ENCODE results near the gene UTP14C. TPM values are rescaled to one million over a fixed set of nuclear protein-coding genes. Genes with fewer than 3 reads are reported as not detected.

Gene UTP14C
- total RNA-seq, 1 experiment from 2014 or later, result 16.7 TPM

- Histone ChIP-seq H3K4me1 (replicated peaks) (no peaks in the 10 kb centered on the region), H3K27ac (no peak overlapping the region), H3K27me3 (replicated peaks) (peaks cover 5% of the 10 kb centered on the region; the same call in 1 of the 2 replicates), H3K9me3 (replicated peaks) (no peaks in the 10 kb centered on the region), H3K36me3 (no peaks in the 10 kb centered on the region), H3K4me3 (no peak overlapping the region)
- no peak for DNase-seq (ENCODE audit: low read depth in 1 of 2, low spot score in 2 of 2)
Measured at GRCh38 chr13:51997186-51997585, 27.3 kb upstream of the UTP14C start.

- peaks cover 5% of the 10 kb centered on the region; the same call in 1 of the 2 replicates for H3K27me3 ChIP-seq (replicated peaks)
- DNase-seq (ENCODE audit: low read depth in 1 of 2, low spot score in 2 of 2), result no peak
- H3K4me3 ChIP-seq, result no peak overlapping the region
- H3K27ac ChIP-seq, result no peak overlapping the region
- H3K9me3 ChIP-seq (replicated peaks), result no peaks in the 10 kb centered on the region
- H3K4me1 ChIP-seq (replicated peaks), result no peaks in the 10 kb centered on the region
- H3K36me3 ChIP-seq, result no peaks in the 10 kb centered on the region
Measured at GRCh38 chr13:51997641-51998330, 26.7 kb upstream of the UTP14C start.

GRCh38 chr13:51998723-51999509 is 25.6 kb upstream of the UTP14C start:
- no peak overlapping the region for H3K4me3 ChIP-seq
- no peak overlapping the region for H3K27ac ChIP-seq
- H3K27me3 ChIP-seq (replicated peaks), result peaks cover 5% of the 10 kb centered on the region; the same call in 1 of the 2 replicates
- H3K36me3 ChIP-seq, result no peaks in the 10 kb centered on the region
- H3K9me3 ChIP-seq (replicated peaks), result no peaks in the 10 kb centered on the region
- no peaks in the 10 kb centered on the region for H3K4me1 ChIP-seq (replicated peaks)
- no peak for DNase-seq (ENCODE audit: low read depth in 1 of 2, low spot score in 2 of 2)

DNA sequence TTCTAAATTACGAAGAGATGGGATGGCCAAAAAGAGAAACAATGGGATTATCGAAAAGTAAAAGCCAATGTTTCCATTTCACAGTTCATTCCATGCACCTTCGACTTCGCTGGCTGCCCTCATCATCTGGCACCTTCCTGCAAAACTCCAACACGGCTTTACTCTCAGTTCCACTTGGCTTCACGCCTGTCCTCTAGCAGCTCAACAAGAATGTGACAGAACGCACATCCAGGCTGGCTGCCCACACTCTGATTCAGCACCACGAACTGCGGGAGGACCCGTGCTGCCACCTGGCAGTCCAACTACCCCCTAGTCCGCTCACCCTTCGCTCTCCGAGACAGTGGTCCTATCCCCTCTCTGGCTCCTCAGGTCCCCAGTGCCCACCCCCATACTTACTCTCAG is 25.0 kb upstream of the UTP14C start:
- H3K4me3 ChIP-seq, result no peak overlapping the region
- H3K36me3 ChIP-seq, result no peaks in the 10 kb centered on the region
- no peak for DNase-seq (ENCODE audit: low read depth in 1 of 2, low spot score in 2 of 2)
- H3K27me3 ChIP-seq (replicated peaks), result peaks cover 5% of the 10 kb centered on the region; the same call in 1 of the 2 replicates
- H3K9me3 ChIP-seq (replicated peaks), result no peaks in the 10 kb centered on the region
- no peak overlapping the region for H3K27ac ChIP-seq
- H3K4me1 ChIP-seq (replicated peaks), result no peaks in the 10 kb centered on the region

DNA sequence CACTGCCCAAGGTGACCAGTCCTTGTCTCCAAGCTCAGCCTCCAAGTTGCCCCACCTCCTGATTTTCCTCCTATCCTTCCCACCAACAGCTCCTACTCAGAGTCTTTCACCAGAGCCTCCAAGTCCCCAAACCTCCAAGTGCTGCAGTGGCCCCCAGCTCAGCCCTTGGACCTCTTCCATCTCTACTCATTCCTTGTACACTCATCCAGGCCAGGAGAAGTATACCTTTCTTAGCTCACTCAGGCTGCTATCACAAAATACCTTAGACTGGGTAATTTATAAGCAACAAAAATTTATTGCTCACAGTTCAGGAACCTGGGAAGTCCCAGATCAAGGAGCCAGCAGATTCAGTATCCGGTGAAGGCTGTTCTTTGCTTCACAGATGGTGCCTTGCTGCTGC is 24.6 kb upstream of the UTP14C start:
- Histone ChIP-seq H3K27ac (no peak overlapping the region), H3K4me3 (no peak overlapping the region), H3K4me1 (replicated peaks) (no peaks in the 10 kb centered on the region), H3K36me3 (no peaks in the 10 kb centered on the region), H3K9me3 (replicated peaks) (no peaks in the 10 kb centered on the region), H3K27me3 (replicated peaks) (0 out of 2 replicates have a peak, but pooled peaks cover 5% of the 10 kb centered on the region)
- DNase-seq (ENCODE audit: low read depth in 1 of 2, low spot score in 2 of 2), result no peak

GRCh38 chr13:52001120-52001731 is 23.3 kb upstream of the UTP14C start:
- no peak overlapping the region for H3K4me3 ChIP-seq
- DNase-seq (ENCODE audit: low read depth in 1 of 2, low spot score in 2 of 2), result peak in 1 of 2 experiments; percentile 21
- H3K27me3 ChIP-seq (replicated peaks), result 0 out of 2 replicates have a peak, but pooled peaks cover 5% of the 10 kb centered on the region
- H3K27ac ChIP-seq, result no peak overlapping the region
- no peaks in the 10 kb centered on the region for H3K4me1 ChIP-seq (replicated peaks)
- no peaks in the 10 kb centered on the region for H3K9me3 ChIP-seq (replicated peaks)
- no peaks in the 10 kb centered on the region for H3K36me3 ChIP-seq

- Histone ChIP-seq H3K4me1 (replicated peaks) (no peaks in the 10 kb centered on the region), H3K27me3 (replicated peaks) (0 out of 2 replicates have a peak, but pooled peaks cover 5% of the 10 kb centered on the region), H3K9me3 (replicated peaks) (no peaks in the 10 kb centered on the region), H3K4me3 (no peak overlapping the region), H3K27ac (no peak overlapping the region), H3K36me3 (no peaks in the 10 kb centered on the region)
- no peak for DNase-seq (ENCODE audit: low read depth in 1 of 2, low spot score in 2 of 2)
Measured at GRCh38 chr13:52002361-52002760, 22.1 kb upstream of the UTP14C start.

DNA sequence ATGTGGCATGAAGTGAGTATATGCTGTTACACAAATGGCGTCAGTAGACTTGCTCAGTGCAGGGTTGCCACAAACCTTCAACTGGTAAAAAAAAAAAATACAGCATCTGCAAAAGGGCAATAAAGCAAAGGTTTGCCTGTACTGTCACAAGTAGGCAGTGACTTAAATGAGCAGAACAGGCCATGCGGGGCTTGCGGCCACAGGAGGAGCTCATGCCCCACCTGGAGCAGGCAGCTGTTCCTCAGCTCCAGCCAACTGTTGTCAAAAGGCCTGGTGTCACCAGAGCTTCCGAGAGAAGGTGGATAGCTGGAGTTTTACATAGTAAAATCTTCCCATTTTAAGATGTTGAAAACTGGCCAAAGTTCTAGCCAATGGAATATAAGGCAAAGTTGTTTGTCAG is 20.9 kb upstream of the UTP14C start:
- H3K4me1 ChIP-seq (replicated peaks), result no peaks in the 10 kb centered on the region
- H3K27me3 ChIP-seq (replicated peaks), result 0 out of 2 replicates have a peak, but pooled peaks cover 5% of the 10 kb centered on the region
- no peaks in the 10 kb centered on the region for H3K9me3 ChIP-seq (replicated peaks)
- no peaks in the 10 kb centered on the region for H3K36me3 ChIP-seq
- DNase-seq (ENCODE audit: low read depth in 1 of 2, low spot score in 2 of 2), result no peak
- no peak overlapping the region for H3K27ac ChIP-seq
- no peak overlapping the region for H3K4me3 ChIP-seq

DNA sequence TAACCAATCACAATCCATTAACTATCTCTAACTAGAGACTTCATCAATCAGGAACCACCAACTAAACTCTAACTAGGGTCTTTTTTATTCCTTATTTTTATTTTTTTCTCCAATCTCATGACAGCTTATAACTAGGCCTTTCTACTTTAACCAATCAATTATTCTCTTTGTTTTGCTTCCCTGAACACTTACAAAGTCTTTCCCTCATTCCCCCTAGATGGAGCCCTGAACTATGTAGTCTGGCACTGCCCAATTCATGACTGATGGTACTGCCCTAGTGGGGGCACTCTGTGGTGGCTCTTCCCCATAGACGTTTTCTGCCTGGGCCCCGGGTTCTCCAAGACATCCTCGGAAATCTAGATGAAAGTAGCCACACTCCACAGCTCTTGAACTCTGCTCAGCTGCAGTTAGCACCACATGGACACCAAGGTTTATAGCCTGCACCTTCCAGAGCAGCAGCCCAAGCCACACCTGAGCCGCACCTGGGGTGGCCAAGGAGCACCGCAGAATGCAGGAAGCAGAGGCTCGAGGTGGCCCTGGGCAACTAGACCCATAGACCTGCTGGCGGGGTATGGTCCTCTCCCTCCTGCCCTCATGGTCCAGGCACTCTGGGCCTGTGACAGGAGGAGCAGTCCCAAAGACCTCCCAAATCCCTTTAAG is 19.9 kb upstream of the UTP14C start:
- Histone ChIP-seq H3K4me3 (no peak overlapping the region), H3K27ac (no peak overlapping the region), H3K27me3 (replicated peaks) (0 out of 2 replicates have a peak, but pooled peaks cover 5% of the 10 kb centered on the region), H3K36me3 (no peaks in the 10 kb centered on the region), H3K4me1 (replicated peaks) (no peaks in the 10 kb centered on the region), H3K9me3 (replicated peaks) (no peaks in the 10 kb centered on the region)
- DNase-seq (ENCODE audit: low read depth in 1 of 2, low spot score in 2 of 2), result no peak

- DNase-seq (ENCODE audit: low read depth in 1 of 2, low spot score in 2 of 2), result no peak
- H3K4me1 ChIP-seq (replicated peaks), result peaks cover 4% of the 10 kb centered on the region
- H3K4me3 ChIP-seq, result no peak overlapping the region
- peaks cover 12% of the 10 kb centered on the region; the same call in 1 of the 2 replicates for H3K27me3 ChIP-seq (replicated peaks)
- H3K9me3 ChIP-seq (replicated peaks), result no peaks in the 10 kb centered on the region
- H3K36me3 ChIP-seq, result no peaks in the 10 kb centered on the region
- H3K27ac ChIP-seq, result no peak overlapping the region
Measured at GRCh38 chr13:52005841-52006522, 18.5 kb upstream of the UTP14C start.

- DNase-seq (ENCODE audit: low read depth in 1 of 2, low spot score in 2 of 2), result no peak
- H3K4me3 ChIP-seq, result no peak overlapping the region
- H3K27me3 ChIP-seq (replicated peaks), result peaks cover 10% of the 10 kb centered on the region; the same call in 1 of the 2 replicates
- no peaks in the 10 kb centered on the region for H3K9me3 ChIP-seq (replicated peaks)
- H3K4me1 ChIP-seq (replicated peaks), result peaks cover 6% of the 10 kb centered on the region
- no peaks in the 10 kb centered on the region; the same call in 1 of the 2 replicates for H3K36me3 ChIP-seq
- H3K27ac ChIP-seq, result no peak overlapping the region
Measured at GRCh38 chr13:52006523-52007245, 17.8 kb upstream of the UTP14C start.

DNA sequence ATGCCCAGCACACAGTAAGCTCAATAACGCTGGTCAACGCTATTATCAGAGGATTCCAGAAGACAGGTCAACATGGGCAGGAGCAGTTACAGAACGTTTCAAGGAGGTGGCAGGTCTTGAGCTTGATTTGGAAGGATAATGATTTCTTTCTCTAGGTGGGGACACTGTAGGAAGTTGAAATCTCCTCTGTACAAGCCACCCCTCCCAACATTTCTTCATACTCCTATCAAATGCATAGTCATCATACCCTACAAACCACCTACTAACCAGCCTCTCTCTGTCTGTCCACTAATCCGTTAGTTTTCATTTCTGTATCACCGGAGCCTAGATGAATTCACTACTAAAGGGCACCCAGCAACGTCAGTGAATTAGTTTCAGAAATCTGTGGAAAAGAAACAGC is 14.5 kb upstream of the UTP14C start:
- Histone ChIP-seq H3K4me1 (replicated peaks) (peaks cover 6% of the 10 kb centered on the region), H3K36me3 (no peaks in the 10 kb centered on the region; the same call in 1 of the 2 replicates), H3K27ac (no peak overlapping the region), H3K27me3 (replicated peaks) (peaks cover 10% of the 10 kb centered on the region; the same call in 1 of the 2 replicates), H3K4me3 (no peak overlapping the region), H3K9me3 (replicated peaks) (no peaks in the 10 kb centered on the region)
- DNase-seq (ENCODE audit: low read depth in 1 of 2, low spot score in 2 of 2), result no peak
